ENCODE data around the gene SCG5.

The SCG5 gene

DNA sequence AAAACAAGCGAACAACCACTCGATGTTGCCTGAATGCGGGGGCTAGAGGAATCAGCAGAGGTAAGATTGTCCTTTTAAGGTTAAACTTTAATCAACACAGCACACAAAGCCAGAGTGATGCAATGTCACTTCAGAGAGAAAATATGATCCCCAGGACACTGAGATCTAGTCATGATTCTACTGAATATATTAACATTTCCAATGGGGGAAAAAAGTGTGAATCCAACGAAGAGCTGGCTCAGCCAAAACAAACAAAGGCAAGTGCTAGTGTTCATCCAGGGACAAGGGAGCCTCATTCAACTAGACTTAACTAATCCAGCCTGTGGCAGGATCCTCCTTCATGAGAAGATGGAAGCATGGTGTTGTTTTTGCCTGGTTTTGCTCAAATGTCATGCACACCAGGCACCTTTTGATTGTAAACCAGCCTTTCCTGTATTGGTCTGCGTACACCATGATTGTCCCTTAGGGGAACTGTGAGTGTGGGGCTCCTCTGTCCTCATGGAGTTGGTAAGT is 35.8 kb downstream of the SCG5 start:
- DNase-seq (ENCODE audit: low spot score): no peak
- TF ChIP-seq, protein P1, sequence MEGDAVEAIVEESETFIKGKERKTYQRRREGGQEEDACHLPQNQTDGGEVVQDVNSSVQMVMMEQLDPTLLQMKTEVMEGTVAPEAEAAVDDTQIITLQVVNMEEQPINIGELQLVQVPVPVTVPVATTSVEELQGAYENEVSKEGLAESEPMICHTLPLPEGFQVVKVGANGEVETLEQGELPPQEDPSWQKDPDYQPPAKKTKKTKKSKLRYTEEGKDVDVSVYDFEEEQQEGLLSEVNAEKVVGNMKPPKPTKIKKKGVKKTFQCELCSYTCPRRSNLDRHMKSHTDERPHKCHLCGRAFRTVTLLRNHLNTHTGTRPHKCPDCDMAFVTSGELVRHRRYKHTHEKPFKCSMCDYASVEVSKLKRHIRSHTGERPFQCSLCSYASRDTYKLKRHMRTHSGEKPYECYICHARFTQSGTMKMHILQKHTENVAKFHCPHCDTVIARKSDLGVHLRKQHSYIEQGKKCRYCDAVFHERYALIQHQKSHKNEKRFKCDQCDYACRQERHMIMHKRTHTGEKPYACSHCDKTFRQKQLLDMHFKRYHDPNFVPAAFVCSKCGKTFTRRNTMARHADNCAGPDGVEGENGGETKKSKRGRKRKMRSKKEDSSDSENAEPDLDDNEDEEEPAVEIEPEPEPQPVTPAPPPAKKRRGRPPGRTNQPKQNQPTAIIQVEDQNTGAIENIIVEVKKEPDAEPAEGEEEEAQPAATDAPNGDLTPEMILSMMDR (IDR thresholded peaks at IDR 0.05; ENCODE audit: extremely low read depth, missing control alignments): no peak

DNA sequence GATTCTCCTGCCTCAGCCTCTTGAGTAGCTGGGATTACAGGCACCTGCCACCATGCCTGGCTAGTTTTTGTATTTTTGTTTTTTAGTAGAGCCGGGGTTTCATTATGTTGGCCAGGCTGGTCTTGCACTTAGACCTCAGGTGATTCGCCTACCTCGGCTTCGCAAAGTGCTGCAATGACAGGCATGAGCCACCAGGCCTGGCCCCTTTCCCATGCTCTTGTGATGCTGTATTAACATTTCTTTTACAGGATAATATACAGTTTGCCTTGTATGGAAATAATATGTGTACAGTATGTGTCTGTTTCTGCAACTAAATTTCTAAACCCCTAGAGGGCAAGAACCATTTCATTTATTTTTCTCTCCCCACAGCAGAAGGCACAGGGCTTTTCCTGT is 37.8 kb downstream of the SCG5 start:
- TF ChIP-seq, protein P1 (IDR thresholded peaks at IDR 0.05; ENCODE audit: extremely low read depth, missing control alignments): no peak
- DNase-seq (ENCODE audit: low spot score): no peak

DNA sequence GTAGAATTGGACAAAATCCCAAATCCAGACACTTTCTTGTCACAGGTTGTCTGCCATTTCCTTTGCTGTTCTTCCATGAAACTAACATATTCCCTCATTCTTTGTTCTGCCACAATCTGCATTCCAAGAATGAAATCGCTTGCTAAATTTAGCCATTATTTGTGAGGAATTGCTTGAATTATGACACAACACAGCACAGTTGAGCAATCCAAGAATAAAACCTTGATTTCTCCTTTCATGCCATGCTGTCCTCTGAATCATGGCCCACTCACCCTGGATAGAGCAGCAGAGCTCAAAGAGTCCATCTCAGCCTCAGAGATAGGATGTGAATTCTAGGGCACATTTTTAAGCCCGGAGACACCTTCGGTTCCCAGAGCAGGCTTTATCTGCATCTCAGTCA is 41.1 kb downstream of the SCG5 start:
- DNase-seq (ENCODE audit: low spot score): no peak
- TF ChIP-seq, protein P1 (IDR thresholded peaks at IDR 0.05; ENCODE audit: extremely low read depth, missing control alignments): no peak

DNA sequence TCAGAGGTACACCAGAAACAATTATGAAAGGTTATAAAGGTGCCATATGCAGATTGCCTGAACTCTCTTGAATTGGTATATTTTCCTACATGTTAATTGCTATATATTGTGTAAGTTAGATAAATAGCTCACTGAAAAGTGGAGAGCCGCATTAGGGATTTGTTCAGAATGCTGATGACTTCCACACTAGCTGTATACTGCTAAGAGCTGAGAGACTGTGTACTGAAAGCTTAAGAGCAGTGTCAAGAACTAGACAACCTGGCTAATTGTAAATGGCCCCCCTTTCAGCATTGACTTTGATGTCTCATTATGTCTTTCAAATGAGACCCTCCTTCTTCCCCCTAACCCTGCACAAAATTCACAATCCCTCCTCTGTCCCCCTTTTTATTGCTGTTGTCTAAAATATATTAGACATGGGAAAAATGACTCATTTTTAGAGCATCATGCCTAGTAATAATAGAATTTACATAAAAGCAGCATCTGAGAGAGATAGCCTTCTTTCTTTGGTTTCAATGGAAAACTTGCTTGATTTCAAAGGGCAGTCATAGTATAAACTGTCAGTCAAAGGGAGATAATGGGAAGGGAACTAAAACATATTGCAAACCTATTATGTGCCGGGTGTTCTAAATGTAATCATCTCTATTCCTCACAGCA is 41.6 kb downstream of the SCG5 start:
- TF ChIP-seq, protein P1 (IDR thresholded peaks at IDR 0.05; ENCODE audit: extremely low read depth, missing control alignments): no peak
- no peak for DNase-seq (ENCODE audit: low spot score)

DNA sequence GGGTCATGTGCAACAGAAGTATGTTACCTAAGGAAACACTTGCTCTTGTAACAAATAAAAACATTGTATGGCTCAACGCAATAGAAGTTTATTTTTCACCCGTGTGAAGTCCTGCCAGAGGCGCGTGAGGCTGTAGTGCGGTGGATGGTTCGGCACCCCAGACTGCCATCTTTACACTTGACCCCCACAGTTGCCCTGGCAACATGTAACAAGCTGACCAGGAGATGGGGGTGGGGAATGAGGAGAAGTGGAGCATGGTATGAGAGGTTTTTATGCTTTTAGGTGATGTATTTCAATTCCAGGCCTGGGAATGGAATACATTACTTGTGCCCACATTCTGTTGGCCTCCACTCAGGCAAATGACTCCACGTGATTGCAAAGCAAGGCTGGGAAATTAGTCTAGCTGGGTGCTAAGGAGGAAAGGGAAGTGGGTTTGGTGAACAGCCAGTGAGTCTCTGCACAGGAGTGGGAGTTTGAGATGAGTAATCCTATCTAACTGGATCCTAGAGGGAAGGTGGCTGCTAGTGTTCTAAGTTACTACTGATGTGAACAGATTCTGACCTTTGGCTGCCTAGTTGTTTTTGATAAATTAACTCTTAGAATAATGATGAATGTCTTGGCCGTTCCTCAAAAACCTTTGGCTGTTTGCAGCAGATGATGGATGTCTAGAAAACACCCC is 42.5 kb downstream of the SCG5 start:
- TF ChIP-seq, protein P1 (IDR thresholded peaks at IDR 0.05; ENCODE audit: extremely low read depth, missing control alignments): no peak
- DNase-seq (ENCODE audit: low spot score): no peak

DNA sequence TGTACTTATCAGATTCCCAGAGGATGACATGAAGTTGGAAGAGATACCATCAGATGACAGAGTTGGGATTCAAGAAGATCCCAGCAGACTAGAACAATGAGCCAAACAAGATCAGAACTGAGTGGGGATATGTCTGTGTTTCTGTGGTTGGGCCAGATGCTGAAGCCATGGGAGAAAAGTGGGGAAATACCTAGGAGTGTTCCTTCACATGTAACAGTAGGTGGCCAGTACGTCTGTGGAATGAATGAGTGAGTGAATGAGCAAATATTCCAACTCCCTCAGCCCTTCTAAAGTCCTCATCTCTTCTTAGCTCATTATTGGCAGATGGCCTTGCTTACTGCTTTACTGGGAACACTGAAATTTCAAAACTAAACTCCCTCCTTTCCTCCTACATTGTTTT is 44.1 kb downstream of the SCG5 start:
- TF ChIP-seq, protein P1 (IDR thresholded peaks at IDR 0.05; ENCODE audit: extremely low read depth, missing control alignments): no peak
- no peak for DNase-seq (ENCODE audit: low spot score)

DNA sequence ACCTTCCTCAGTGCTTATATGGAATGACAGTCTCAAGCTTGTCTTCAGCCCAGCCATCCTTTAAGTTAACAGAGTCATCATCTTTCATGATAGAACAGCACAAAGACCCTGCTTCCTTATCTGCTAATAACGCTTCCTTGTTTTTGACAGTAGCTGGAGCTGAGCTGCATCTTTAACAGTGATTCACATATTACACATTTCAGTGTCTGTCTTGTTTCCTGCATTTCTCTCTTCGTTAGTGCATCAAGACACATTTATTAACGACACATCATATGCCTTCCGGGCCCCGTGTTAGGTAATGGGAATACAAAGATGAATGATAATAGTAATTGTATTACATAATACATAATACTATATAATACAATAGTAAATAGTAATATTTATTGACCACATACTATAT is 46.0 kb downstream of the SCG5 start:
- no peak for DNase-seq (ENCODE audit: low spot score)
- TF ChIP-seq, protein P1 (IDR thresholded peaks at IDR 0.05; ENCODE audit: extremely low read depth, missing control alignments): no peak
